Measurements from ENCODE around the gene CWC27.

The CWC27 gene

GRCh38 chr5:64939772-64940510 is 171.2 kb downstream of the CWC27 start:
- Mint-ChIP-seq H3K36me3 (ENCODE audit: low read depth) (peaks cover 11% of the 10 kb centered on the region), H3K27ac (no peak overlapping the region), H3K4me1 (ENCODE audit: low read depth) (no peaks in the 10 kb centered on the region), H3K9me3 (peaks cover 27% of the 10 kb centered on the region), H3K27me3 (ENCODE audit: low read depth) (no peaks in the 10 kb centered on the region), H3K4me3 (no peak overlapping the region)

DNA sequence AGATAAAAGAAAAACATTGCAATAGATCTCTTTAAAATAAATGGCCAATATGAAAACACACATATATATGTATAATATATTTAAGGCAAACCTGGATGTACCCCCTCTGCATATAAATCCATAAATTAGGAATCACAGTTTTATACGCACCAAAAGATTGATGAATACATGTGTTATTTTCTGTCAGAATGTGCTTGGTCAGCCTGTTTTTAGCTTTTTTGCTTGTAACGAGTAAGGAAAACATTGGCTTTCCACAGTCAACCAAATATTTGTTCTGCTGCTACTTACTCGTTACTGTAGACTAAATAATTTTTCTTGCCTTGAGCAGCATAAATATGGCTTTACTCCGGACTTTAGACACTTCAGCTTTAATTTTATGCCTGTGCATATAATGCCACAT is 173.7 kb downstream of the CWC27 start:
- Mint-ChIP-seq H3K4me1 (ENCODE audit: low read depth) (no peaks in the 10 kb centered on the region), H3K4me3 (no peak overlapping the region), H3K27ac (no peak overlapping the region), H3K27me3 (ENCODE audit: low read depth) (no peaks in the 10 kb centered on the region), H3K9me3 (peaks cover 5% of the 10 kb centered on the region), H3K36me3 (ENCODE audit: low read depth) (peaks cover 4% of the 10 kb centered on the region)

GRCh38 chr5:64944868-64945267 is 176.1 kb downstream of the CWC27 start:
- Mint-ChIP-seq H3K27ac (no peak overlapping the region), H3K36me3 (ENCODE audit: low read depth) (peaks cover 2% of the 10 kb centered on the region), H3K4me1 (ENCODE audit: low read depth) (no peaks in the 10 kb centered on the region), H3K9me3 (no peaks in the 10 kb centered on the region), H3K27me3 (ENCODE audit: low read depth) (no peaks in the 10 kb centered on the region), H3K4me3 (no peak overlapping the region)

GRCh38 chr5:64947031-64947430 is 178.3 kb downstream of the CWC27 start:
- no peak overlapping the region for H3K4me3 Mint-ChIP-seq

DNA sequence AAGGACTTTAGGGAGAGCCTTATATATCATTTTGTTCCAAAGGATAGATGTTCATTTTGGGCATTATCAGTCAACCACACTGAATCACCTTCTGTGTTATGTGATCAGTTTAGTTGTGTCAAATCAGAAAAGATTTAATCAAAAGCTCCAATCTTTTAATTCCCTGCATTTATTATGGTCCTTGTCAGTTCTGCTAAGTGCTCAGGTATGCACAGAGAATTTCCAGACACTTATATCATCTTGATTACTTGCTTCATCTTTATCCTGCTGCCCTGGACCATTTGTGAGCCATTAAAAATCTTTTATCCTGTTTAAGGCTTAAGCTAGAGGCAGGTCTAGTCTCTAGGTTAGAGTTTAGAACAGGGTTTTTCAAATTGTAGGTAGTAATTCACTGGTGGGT is 179.1 kb downstream of the CWC27 start:
- Mint-ChIP-seq H3K27me3 (ENCODE audit: low read depth) (no peaks in the 10 kb centered on the region), H3K9me3 (no peaks in the 10 kb centered on the region), H3K27ac (no peak overlapping the region), H3K4me1 (ENCODE audit: low read depth) (no peaks in the 10 kb centered on the region), H3K4me3 (no peak overlapping the region), H3K36me3 (ENCODE audit: low read depth) (peaks cover 2% of the 10 kb centered on the region)

More at GRCh38 chr5:64947031-64947430, 178.3 kb downstream of the CWC27 start:
- no peaks in the 10 kb centered on the region for H3K9me3 Mint-ChIP-seq
- H3K36me3 Mint-ChIP-seq (ENCODE audit: low read depth), result peaks cover 2% of the 10 kb centered on the region
- no peaks in the 10 kb centered on the region for H3K27me3 Mint-ChIP-seq (ENCODE audit: low read depth)
- no peak overlapping the region for H3K27ac Mint-ChIP-seq
- H3K4me1 Mint-ChIP-seq (ENCODE audit: low read depth), result no peaks in the 10 kb centered on the region

DNA sequence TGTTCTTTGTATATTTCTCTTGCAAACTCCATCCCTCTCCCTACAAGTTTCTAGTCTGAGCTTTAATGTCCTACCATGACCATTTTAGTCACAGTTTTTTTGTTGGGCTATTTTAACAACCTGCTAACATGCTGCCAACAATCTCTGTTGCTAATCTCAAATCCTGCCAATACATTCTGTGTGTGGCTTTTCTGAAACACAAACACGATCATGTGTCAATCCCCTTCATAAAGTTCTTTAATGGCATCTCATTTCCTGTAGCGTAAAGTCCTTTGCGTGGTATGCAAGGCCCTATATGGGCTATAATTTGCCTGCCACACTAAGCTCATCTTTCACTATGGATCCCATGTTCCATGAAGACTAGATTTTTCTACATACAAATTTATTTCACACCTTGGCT is 180.6 kb downstream of the CWC27 start:
- no peak overlapping the region for H3K4me3 Mint-ChIP-seq
- no peak overlapping the region for H3K27ac Mint-ChIP-seq
- no peaks in the 10 kb centered on the region for H3K27me3 Mint-ChIP-seq (ENCODE audit: low read depth)
- H3K9me3 Mint-ChIP-seq, result no peaks in the 10 kb centered on the region
- no peaks in the 10 kb centered on the region for H3K4me1 Mint-ChIP-seq (ENCODE audit: low read depth)
- H3K36me3 Mint-ChIP-seq (ENCODE audit: low read depth), result no peaks in the 10 kb centered on the region

- H3K27me3 Mint-ChIP-seq (ENCODE audit: low read depth), result no peaks in the 10 kb centered on the region
- no peak overlapping the region for H3K27ac Mint-ChIP-seq
- H3K4me3 Mint-ChIP-seq, result no peak overlapping the region
- H3K36me3 Mint-ChIP-seq (ENCODE audit: low read depth), result no peaks in the 10 kb centered on the region
- no peaks in the 10 kb centered on the region for H3K4me1 Mint-ChIP-seq (ENCODE audit: low read depth)
- H3K9me3 Mint-ChIP-seq, result no peaks in the 10 kb centered on the region
Observed at GRCh38 chr5:64952951-64953673, 184.4 kb downstream of the CWC27 start.

GRCh38 chr5:64954518-64954917 is 185.8 kb downstream of the CWC27 start:
- no peaks in the 10 kb centered on the region for H3K9me3 Mint-ChIP-seq
- no peaks in the 10 kb centered on the region for H3K36me3 Mint-ChIP-seq (ENCODE audit: low read depth)
- H3K4me3 Mint-ChIP-seq, result no peak overlapping the region
- H3K4me1 Mint-ChIP-seq (ENCODE audit: low read depth), result no peaks in the 10 kb centered on the region
- H3K27me3 Mint-ChIP-seq (ENCODE audit: low read depth), result no peaks in the 10 kb centered on the region
- no peak overlapping the region for H3K27ac Mint-ChIP-seq

GRCh38 chr5:64958757-64959391 is 190.1 kb downstream of the CWC27 start:
- no peaks in the 10 kb centered on the region for H3K4me1 Mint-ChIP-seq (ENCODE audit: low read depth)
- no peak overlapping the region for H3K27ac Mint-ChIP-seq
- peaks cover 13% of the 10 kb centered on the region for H3K9me3 Mint-ChIP-seq
- H3K36me3 Mint-ChIP-seq (ENCODE audit: low read depth), result peaks cover 3% of the 10 kb centered on the region
- H3K27me3 Mint-ChIP-seq (ENCODE audit: low read depth), result no peaks in the 10 kb centered on the region
- no peak overlapping the region for H3K4me3 Mint-ChIP-seq

DNA sequence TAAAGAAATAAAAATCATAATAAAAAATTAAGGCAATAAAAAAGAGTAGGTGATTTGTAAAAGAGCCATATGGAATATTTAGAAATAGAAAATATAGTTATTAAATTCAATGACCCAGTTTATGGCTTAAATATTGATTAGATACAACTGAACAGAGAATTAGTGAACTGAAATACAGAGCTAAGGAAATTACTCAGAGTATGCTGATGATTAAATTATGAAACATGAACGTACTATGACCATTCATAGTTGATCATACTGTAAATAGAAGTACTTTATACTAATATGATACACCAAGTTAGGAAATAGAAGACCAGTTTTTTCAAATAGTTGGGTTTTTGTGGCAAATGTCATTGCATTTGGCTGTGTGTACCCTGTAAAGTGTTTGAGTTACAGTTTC is 194.5 kb downstream of the CWC27 start:
- no peak overlapping the region for H3K27ac Mint-ChIP-seq
- H3K4me1 Mint-ChIP-seq (ENCODE audit: low read depth), result no peaks in the 10 kb centered on the region
- no peak overlapping the region for H3K4me3 Mint-ChIP-seq
- no peaks in the 10 kb centered on the region for H3K27me3 Mint-ChIP-seq (ENCODE audit: low read depth)
- H3K9me3 Mint-ChIP-seq, result peaks cover 18% of the 10 kb centered on the region
- peaks cover 3% of the 10 kb centered on the region for H3K36me3 Mint-ChIP-seq (ENCODE audit: low read depth)

GRCh38 chr5:64968591-64969110 is 199.9 kb downstream of the CWC27 start:
- no peak overlapping the region for H3K4me3 Mint-ChIP-seq
- H3K36me3 Mint-ChIP-seq (ENCODE audit: low read depth), result peaks cover 8% of the 10 kb centered on the region
- H3K4me1 Mint-ChIP-seq (ENCODE audit: low read depth), result peaks cover 3% of the 10 kb centered on the region
- H3K9me3 Mint-ChIP-seq, result peaks cover 7% of the 10 kb centered on the region
- H3K27me3 Mint-ChIP-seq (ENCODE audit: low read depth), result no peaks in the 10 kb centered on the region
- no peak overlapping the region for H3K27ac Mint-ChIP-seq

- Mint-ChIP-seq H3K4me1 (ENCODE audit: low read depth) (peaks cover 3% of the 10 kb centered on the region), H3K27ac (no peak overlapping the region), H3K4me3 (no peak overlapping the region), H3K36me3 (ENCODE audit: low read depth) (peaks cover 11% of the 10 kb centered on the region), H3K27me3 (ENCODE audit: low read depth) (no peaks in the 10 kb centered on the region), H3K9me3 (peaks cover 4% of the 10 kb centered on the region)
Observed at GRCh38 chr5:64969578-64969977, 200.8 kb downstream of the CWC27 start.

- Mint-ChIP-seq H3K27me3 (ENCODE audit: low read depth) (no peaks in the 10 kb centered on the region), H3K27ac (no peak overlapping the region), H3K4me1 (ENCODE audit: low read depth) (peaks cover 3% of the 10 kb centered on the region), H3K9me3 (no peaks in the 10 kb centered on the region), H3K4me3 (no peak overlapping the region), H3K36me3 (ENCODE audit: low read depth) (peaks cover 11% of the 10 kb centered on the region)
Observed at GRCh38 chr5:64971513-64971912, 202.8 kb downstream of the CWC27 start.

DNA sequence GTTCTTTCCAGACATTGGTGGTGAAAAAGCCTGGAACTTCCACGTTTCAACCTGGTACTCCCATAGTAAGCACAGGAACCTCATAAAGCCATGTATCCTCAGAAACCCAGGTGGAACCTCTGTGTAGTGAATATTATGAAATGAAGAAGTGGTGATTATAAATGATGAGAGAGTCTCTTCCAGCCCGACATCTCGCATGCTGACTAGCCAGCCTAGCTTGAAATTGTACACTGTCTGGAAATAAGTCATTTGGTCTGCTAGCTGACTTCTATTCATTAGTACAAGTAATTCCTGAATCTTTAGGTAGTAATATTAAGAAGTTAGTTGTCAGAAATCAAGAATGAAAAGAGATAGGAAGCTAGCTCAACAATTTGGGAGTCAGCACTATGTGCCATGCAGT is 203.3 kb downstream of the CWC27 start:
- Mint-ChIP-seq H3K27ac (no peak overlapping the region), H3K27me3 (ENCODE audit: low read depth) (no peaks in the 10 kb centered on the region), H3K4me3 (no peak overlapping the region), H3K4me1 (ENCODE audit: low read depth) (peaks cover 3% of the 10 kb centered on the region), H3K9me3 (no peaks in the 10 kb centered on the region), H3K36me3 (ENCODE audit: low read depth) (peaks cover 11% of the 10 kb centered on the region)

DNA sequence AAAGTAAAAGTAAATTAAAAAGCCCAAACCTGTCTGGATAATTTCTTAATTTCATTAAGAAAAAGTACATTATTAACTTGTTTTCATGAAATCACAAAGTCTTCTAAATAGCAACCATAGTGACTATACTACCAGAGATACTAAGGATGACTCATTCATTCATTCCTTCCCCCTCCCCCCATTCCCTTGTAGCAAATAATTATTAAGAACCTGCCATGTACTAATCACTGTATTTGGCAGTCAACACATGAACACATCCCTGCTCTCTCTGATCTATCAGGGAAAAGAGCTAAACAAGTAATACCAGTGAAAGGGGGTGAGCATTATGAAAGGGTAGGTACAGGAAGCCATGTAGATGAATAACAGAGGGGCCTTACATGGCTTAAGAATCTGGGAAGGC is 203.9 kb downstream of the CWC27 start:
- Mint-ChIP-seq H3K9me3 (no peaks in the 10 kb centered on the region), H3K36me3 (ENCODE audit: low read depth) (peaks cover 11% of the 10 kb centered on the region), H3K27ac (no peak overlapping the region), H3K27me3 (ENCODE audit: low read depth) (no peaks in the 10 kb centered on the region), H3K4me3 (no peak overlapping the region), H3K4me1 (ENCODE audit: low read depth) (peaks cover 3% of the 10 kb centered on the region)
